SK-N-SH (cell line): ENCODE results near the gene MIPEP.

Experiments
- CHD2 ChIP-seq: fragments of 150-350 bp; IDR thresholded peaks from 2 replicates; pipeline ENCODE4 v1.6.1; 2018; ENCODE audit warnings: low read length; ENCODE audit not compliant: partially characterized antibody
- CTCF ChIP-seq: fragments of 200-600 bp; sonication (generic); IDR thresholded peaks from 2 replicates; pipeline ENCODE4 v1.6.1; 2017; ENCODE audit warnings: antibody characterized with exemption, mild to moderate bottlenecking, moderate library complexity
- JUND ChIP-seq: IDR thresholded peaks from 2 replicates; pipeline ENCODE4 v1.4.0; 2012
- REST ChIP-seq: IDR thresholded peaks from 2 replicates; pipeline ENCODE4 v1.6.1; 2012; ENCODE audit warnings: mild to moderate bottlenecking, low read depth, low read length, moderate library complexity
- TCF12 ChIP-seq: IDR thresholded peaks from 2 replicates; pipeline ENCODE4 v1.4.0; 2012
- TEAD4 ChIP-seq: IDR thresholded peaks from 2 replicates; pipeline ENCODE4 v1.4.0; 2012; ENCODE audit warnings: mild to moderate bottlenecking, borderline replicate concordance; ENCODE audit not compliant: insufficient read depth

GRCh38 chr13:23858546-23858945 lies 30.7 kb downstream of the MIPEP start:
- TF ChIP-seq CHD2 (no peak), CTCF (no peak), TEAD4 (no peak), REST (no peak), JUND (no peak), TCF12 (no peak)
